IMR-90 (cell line): ENCODE results near the gene LIN7B. TPM values are rescaled to one million over a fixed set of nuclear protein-coding genes. Genes with fewer than 3 reads are reported as not detected.

ENCODE experiments used
- ATAC-seq: fragments of 200-7000 bp; cut with Tn5 transposase; 2 replicates; pipeline ENCODE4 v1.9.1; 2020; ENCODE audit warnings: low read depth, mild to moderate bottlenecking, moderate library complexity
- BruUV-seq: library from RNA; stranded (reverse); fragments of 400-500 nt; replicated peaks from 2 replicates; lab custom pipeline; 2021; lab: Mats Ljungman, UMichigan
- CTCF ChIA-PET: fragments of 300-600 bp; formaldehyde crosslinking; extraction: SDS; loops from one replicate; lab custom pipeline; 2021; ENCODE audit warnings: antibody characterized with exemption; lab: Yijun Ruan, JAX
- POLR2A ChIA-PET: fragments of 300-600 bp; sonication (Branson Sonifier 250); formaldehyde crosslinking; loops from one replicate; lab custom pipeline; 2022; ENCODE audit warnings: antibody characterized with exemption; ENCODE audit not compliant: unreplicated experiment; lab: Charles Lee
- DNase-seq: peaks from one replicate; pipeline ENCODE4 v3.0.0; 2013
- H2AFZ ChIP-seq: replicated peaks from 2 replicates; pipeline ENCODE3; 2013; ENCODE audit warnings: low read length, mild to moderate bottlenecking; ENCODE audit not compliant: poor library complexity
- H2AK5ac ChIP-seq: 2 replicates; pipeline ENCODE4 v1.6.1; 2013; ENCODE audit warnings: low read depth, low read length, inconsistent platforms
- H2AK9ac ChIP-seq: replicated peaks from 2 replicates; pipeline ENCODE3; 2013; ENCODE audit warnings: mild to moderate bottlenecking, low read depth, low read length, moderate library complexity; ENCODE audit not compliant: poor library complexity
- H2BK120ac ChIP-seq: 2 replicates; pipeline ENCODE4 v1.6.1; 2013; ENCODE audit warnings: low read depth, low read length, inconsistent platforms
- H2BK15ac ChIP-seq: 3 replicates; pipeline ENCODE4 v1.6.1; 2013; ENCODE audit warnings: low read depth, low read length, inconsistent platforms
- H2BK20ac ChIP-seq: 2 replicates; pipeline ENCODE4 v1.6.1; 2013; ENCODE audit warnings: low read depth, mild to moderate bottlenecking, inconsistent platforms, low read length, moderate library complexity
- H2BK5ac ChIP-seq: 2 replicates; pipeline ENCODE4 v1.6.1; 2013; ENCODE audit warnings: mild to moderate bottlenecking, low read depth, low read length, inconsistent platforms; ENCODE audit not compliant: poor library complexity, severe bottlenecking
- H3K14ac ChIP-seq: replicated peaks from 2 replicates; pipeline ENCODE4 v1.6.1; 2013; ENCODE audit warnings: low read depth, low read length, inconsistent platforms
- H3K18ac ChIP-seq: 2 replicates; pipeline ENCODE4 v1.6.1; 2013; ENCODE audit warnings: low read depth, low read length, control low read depth
- H3K23ac ChIP-seq: 2 replicates; pipeline ENCODE4 v1.6.1; 2013; ENCODE audit warnings: low read depth, low read length, inconsistent platforms
- H3K27ac ChIP-seq: 2 replicates; pipeline ENCODE4 v1.5.1; 2013; ENCODE audit warnings: mild to moderate bottlenecking, control low read depth, low read length; ENCODE audit not compliant: insufficient read depth
- H3K27me3 ChIP-seq: 2 replicates; pipeline ENCODE4 v1.6.1; 2013; ENCODE audit warnings: low read length; ENCODE audit not compliant: control insufficient read depth, insufficient read depth
- H3K36me3 ChIP-seq: 2 replicates; pipeline ENCODE4 v1.6.1; 2013; ENCODE audit warnings: low read length, mixed read lengths; ENCODE audit not compliant: control insufficient read depth, insufficient read depth
- H3K4ac ChIP-seq: 2 replicates; pipeline ENCODE4 v1.6.1; 2013; ENCODE audit warnings: low read depth, low read length, inconsistent platforms
- H3K4me1 ChIP-seq: 2 replicates; pipeline ENCODE4 v1.6.1; 2013; ENCODE audit warnings: low read length, mixed read lengths; ENCODE audit not compliant: control insufficient read depth, insufficient read depth
- H3K4me2 ChIP-seq: 2 replicates; pipeline ENCODE4 v1.6.1; 2013; ENCODE audit warnings: low read depth, mild to moderate bottlenecking, control low read depth, low read length, moderate library complexity
- H3K4me3 ChIP-seq: 2 replicates; pipeline ENCODE4 v1.5.1; 2013; ENCODE audit warnings: low read depth, mild to moderate bottlenecking, control low read depth, low read length, moderate library complexity; ENCODE audit not compliant: insufficient read depth
- H3K56ac ChIP-seq: 2 replicates; pipeline ENCODE4 v1.6.1; 2013; ENCODE audit warnings: low read length, inconsistent platforms; ENCODE audit not compliant: insufficient read depth; ENCODE audit errors: extremely low read depth
- H3K79me1 ChIP-seq, 2 experiments: 2 replicates each; pipeline ENCODE4 v1.6.1; 2013; ENCODE audit warnings: low read length in 2 of 2, inconsistent platforms in 1 of 2, low read depth in 1 of 2
- H3K9ac ChIP-seq: 2 replicates; pipeline ENCODE4 v1.6.1; 2013; ENCODE audit warnings: low read depth, low read length, control low read depth
- H3K9me1 ChIP-seq: 2 replicates; pipeline ENCODE4 v1.6.1; 2013; ENCODE audit warnings: low read length, inconsistent platforms; ENCODE audit not compliant: insufficient read depth
- H3K9me3 ChIP-seq: 2 replicates; pipeline ENCODE4 v1.6.1; 2013; ENCODE audit warnings: low read length; ENCODE audit not compliant: control insufficient read depth, insufficient read depth
- H4K20me1 ChIP-seq: 2 replicates; pipeline ENCODE4 v1.6.1; 2013; ENCODE audit warnings: low read length, inconsistent platforms; ENCODE audit not compliant: insufficient read depth
- H4K5ac ChIP-seq: 2 replicates; pipeline ENCODE4 v1.6.1; 2013; ENCODE audit warnings: mild to moderate bottlenecking, low read depth, low read length, control low read depth
- H4K8ac ChIP-seq, 2 experiments: 2 replicates each; pipeline ENCODE4 v1.6.1; 2013; ENCODE audit warnings: low read depth in 2 of 2, low read length in 2 of 2, control low read depth in 1 of 2, inconsistent platforms in 1 of 2
- H4K91ac ChIP-seq: 2 replicates; pipeline ENCODE4 v1.6.1; 2013; ENCODE audit warnings: low read depth, low read length, inconsistent platforms; ENCODE audit not compliant: insufficient read depth
- BHLHE40 ChIP-seq: fragments of 150-350 bp; IDR thresholded peaks from 2 replicates; pipeline ENCODE4 v1.6.1; 2016; ENCODE audit warnings: mild to moderate bottlenecking, low read depth, low read length
- CEBPB ChIP-seq: IDR thresholded peaks from 2 replicates; pipeline ENCODE4 v1.6.1; 2012; ENCODE audit warnings: low read depth, low read length, improper control_type of control experiment
- CHD1 ChIP-seq: IDR thresholded peaks from 2 replicates; pipeline ENCODE4 v1.6.1; 2012; ENCODE audit warnings: low read depth, low read length, improper control_type of control experiment
- FOS ChIP-seq: fragments of 150-350 bp; IDR thresholded peaks from 2 replicates; pipeline ENCODE4 v1.6.1; 2016; ENCODE audit warnings: low read depth, low read length
- MAFK ChIP-seq: IDR thresholded peaks from 2 replicates; pipeline ENCODE4 v1.6.1; 2012; ENCODE audit warnings: low read depth, low read length, improper control_type of control experiment
- MAZ ChIP-seq: IDR thresholded peaks from 2 replicates; pipeline ENCODE4 v1.6.1; 2012; ENCODE audit warnings: low read depth, mild to moderate bottlenecking, low read length, improper control_type of control experiment, moderate library complexity, borderline replicate concordance
- MXI1 ChIP-seq: IDR thresholded peaks from 2 replicates; pipeline ENCODE4 v1.6.1; 2012; ENCODE audit warnings: low read depth, mild to moderate bottlenecking, low read length, moderate library complexity, borderline replicate concordance
- NFE2L2 ChIP-seq: fragments of 150-350 bp; IDR thresholded peaks from 2 replicates; pipeline ENCODE4 v1.6.1; 2016; ENCODE audit warnings: low read depth, mild to moderate bottlenecking, low read length
- POLR2A ChIP-seq: IDR thresholded peaks from 2 replicates; pipeline ENCODE4 v1.6.1; 2012; ENCODE audit warnings: mild to moderate bottlenecking, low read depth, low read length
- RAD21 ChIP-seq: IDR thresholded peaks from 2 replicates; pipeline ENCODE4 v1.6.1; 2012; ENCODE audit warnings: low read length, improper control_type of control experiment
- RCOR1 ChIP-seq: IDR thresholded peaks from 2 replicates; pipeline ENCODE4 v1.6.1; 2012; ENCODE audit warnings: mild to moderate bottlenecking, low read length, improper control_type of control experiment; ENCODE audit not compliant: insufficient replicate concordance
- RFX5 ChIP-seq: IDR thresholded peaks from 2 replicates; pipeline ENCODE4 v1.8.0; 2012; ENCODE audit warnings: low read depth, mild to moderate bottlenecking, low read length, moderate library complexity
- SMC3 ChIP-seq: fragments of 150-350 bp; IDR thresholded peaks from 2 replicates; pipeline ENCODE4 v1.6.1; 2016; ENCODE audit warnings: low read depth, mild to moderate bottlenecking, antibody characterized with exemption, low read length, moderate library complexity
- WGBS, 2 experiments: methylation state at CpG; one replicate each; pipeline versions ENCODE4 v1.1.5 to v1.1.7; 2013; ENCODE audit warnings: missing lambda C conversion rate in 2 of 2; ENCODE audit not compliant: insufficient read length in 1 of 2; ENCODE audit errors: extremely low coverage in 2 of 2; 5-methylcytosine and 5-hydroxymethylcytosine counted together
- dilution Hi-C: fragments of 300-500 bp; cut with HindIII; formaldehyde crosslinking; loops from one replicate; pipeline ENCODE4 v1.14.3; 2018; ENCODE audit warnings: low sequenced_read_pairs; ENCODE audit not compliant: unreplicated experiment
- in situ Hi-C: fragments of 300-500 bp; cut with MboI; formaldehyde crosslinking; loops from 3 replicates; pipeline ENCODE4 v1.14.3; 2019; ENCODE audit warnings: low sequenced_read_pairs, inconsistent platforms, mixed read lengths
- intact Hi-C: fragments of 100-400 bp; cut with micrococcal nuclease; formaldehyde crosslinking; loops from 2 replicates; pipeline ENCODE4 v1.10.0; 2022
- polyA plus RNA-seq, 3 experiments: library from polyadenylated mRNA; depleted of rRNA; stranded (reverse); fragments of >200 nt; gene quantifications; 2 replicates each; pipeline ENCODE4 v1.2.3, GENCODE V29; 2012; ENCODE audit warnings: low replicate concordance in 1 of 3
- total RNA-seq: library from RNA; depleted of rRNA; stranded (reverse); fragments of >200 nt; gene quantifications from 2 replicates; pipeline ENCODE4 v1.2.3, GENCODE V29; 2012
- TF ChIP-seq, protein P1 (sequence below): fragments of 150-350 bp; IDR thresholded peaks from 2 replicates; pipeline ENCODE4 v1.6.1; 2016; ENCODE audit warnings: low read depth, mild to moderate bottlenecking, low read length, moderate library complexity, borderline replicate concordance

Gene LIN7B
- total and polyA plus RNA-seq, 2 of the 4 experiments (the other 2 are of a cell fraction): 3.8 to 8.0 TPM

DNA sequence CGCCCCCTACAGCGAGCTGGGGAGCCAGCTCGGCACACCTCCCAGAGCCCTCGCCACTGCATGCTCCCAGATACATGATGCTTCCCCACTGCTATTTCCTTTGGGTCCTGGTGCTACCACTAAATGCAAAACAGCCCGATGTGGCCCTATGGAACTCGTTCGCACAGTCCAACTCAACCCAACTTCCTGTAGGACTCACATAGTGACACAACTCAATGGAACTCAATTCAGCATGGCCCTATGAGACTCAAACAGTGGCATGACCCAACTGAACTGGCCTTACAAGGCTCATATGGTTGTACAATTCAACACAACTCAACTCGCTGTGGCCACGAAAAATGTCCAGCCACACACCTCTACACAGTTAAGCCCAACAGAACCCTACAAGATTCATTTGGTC is 45.1 kb upstream of the LIN7B start:
- CTCF ChIA-PET: no interaction called here
- Histone ChIP-seq H4K91ac (no peak overlapping the region), H2BK15ac (no peak overlapping the region), H2BK20ac (no peak overlapping the region), H3K27ac (no peak overlapping the region), H3K4me2 (no peak overlapping the region), H3K56ac (no peak overlapping the region), H4K20me1 (no peaks in the 10 kb centered on the region), H2BK5ac (no peak overlapping the region), H4K5ac (no peak overlapping the region), H3K9ac (no peak overlapping the region), H3K27me3 (peaks cover 68% of the 10 kb centered on the region), H2AK5ac (no peak overlapping the region), H2AK9ac (no peak overlapping the region), H3K79me1 (no peaks in the 10 kb centered on the region), H4K8ac (no peak overlapping the region), H2BK120ac (no peak overlapping the region), H3K9me3 (peaks cover 18% of the 10 kb centered on the region), H3K4ac (no peak overlapping the region), H3K9me1 (no peaks in the 10 kb centered on the region), H3K14ac (no peak overlapping the region), H2AFZ (no peak overlapping the region), H3K18ac (no peak overlapping the region), H3K4me1 (peaks cover 2% of the 10 kb centered on the region; the same call in 1 of the 2 replicates), H3K36me3 (no peaks in the 10 kb centered on the region), H3K23ac (no peak overlapping the region), H3K4me3 (no peak overlapping the region)
- POLR2A ChIA-PET: no interaction called here
- WGBS, 2 experiments: 83% methylated on average over 4 of the region's 9 CpGs; no CpG with 5 or more reads in 1 of the 2 experiments
- TF ChIP-seq CHD1: no peak
- no peak for TF ChIP-seq MAFK
- TF ChIP-seq CEBPB: no peak
- no peak for TF ChIP-seq RFX5
- no peak for TF ChIP-seq SMC3
- TF ChIP-seq FOS: no peak
- TF ChIP-seq MAZ: no peak
- no peak for TF ChIP-seq BHLHE40
- TF ChIP-seq RAD21: no peak
- no peak for TF ChIP-seq NFE2L2
- TF ChIP-seq MXI1: no peak
- TF ChIP-seq POLR2A: no peak
- TF ChIP-seq RCOR1: no peak
- TF ChIP-seq, protein P1, sequence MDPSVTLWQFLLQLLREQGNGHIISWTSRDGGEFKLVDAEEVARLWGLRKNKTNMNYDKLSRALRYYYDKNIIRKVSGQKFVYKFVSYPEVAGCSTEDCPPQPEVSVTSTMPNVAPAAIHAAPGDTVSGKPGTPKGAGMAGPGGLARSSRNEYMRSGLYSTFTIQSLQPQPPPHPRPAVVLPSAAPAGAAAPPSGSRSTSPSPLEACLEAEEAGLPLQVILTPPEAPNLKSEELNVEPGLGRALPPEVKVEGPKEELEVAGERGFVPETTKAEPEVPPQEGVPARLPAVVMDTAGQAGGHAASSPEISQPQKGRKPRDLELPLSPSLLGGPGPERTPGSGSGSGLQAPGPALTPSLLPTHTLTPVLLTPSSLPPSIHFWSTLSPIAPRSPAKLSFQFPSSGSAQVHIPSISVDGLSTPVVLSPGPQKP: no peak
- intact Hi-C loops: no loop called here
- DNase-seq: no peak
- BruUV-seq: no TSS peak
- ATAC-seq: no peak
- in situ Hi-C loops: no loop called here
- dilution Hi-C loops: no loop called here
